Measurements from ENCODE around the gene ZBTB46. TPM values are rescaled to one million over a fixed set of nuclear protein-coding genes. Genes with fewer than 3 reads are reported as not detected.

ZBTB46 gene
- polyA plus RNA-seq, 3 donors = 0.07 to 2.3 (median 0.37) TPM

- no peaks in the 10 kb centered on the region for H3K36me3 Mint-ChIP-seq
- no peaks in the 10 kb centered on the region for H3K79me2 ChIP-seq (ENCODE audit: insufficient read depth, low read length)
- H3K9ac ChIP-seq (ENCODE audit: insufficient read depth, low read length, poor library complexity, severe bottlenecking) = no peak overlapping the region
- no peaks in the 10 kb centered on the region for H3K36me3 ChIP-seq (replicated peaks in 1 of 2; ENCODE audit: control insufficient read depth in 1 of 2, insufficient read depth in 2 of 2, low read length in 2 of 2)
- H3K4me3 Mint-ChIP-seq = no peak overlapping the region
- H3K9me3 ChIP-seq (replicated peaks in 1 of 2; ENCODE audit: control insufficient read depth in 1 of 2, insufficient read depth in 1 of 2, low read length in 2 of 2) = no peaks in the 10 kb centered on the region
- WGBS (ENCODE audit: insufficient coverage) = no CpG with 5 or more reads among the region's 7 CpGs
- H3K27me3 ChIP-seq (ENCODE audit: control insufficient read depth in 2 of 2, insufficient read depth in 2 of 2, low read length in 2 of 2) = no peaks in the 10 kb centered on the region
- H3K27ac Mint-ChIP-seq = no peak overlapping the region
- intact Hi-C loops (cut with micrococcal nuclease) = no loop called here
- TF ChIP-seq CTCF (IDR thresholded peaks at IDR 0.05) = no peak
- H2AFZ ChIP-seq (ENCODE audit: insufficient read depth, low read depth, low read length, poor library complexity, severe bottlenecking) = no peak overlapping the region
- peaks cover 0 to 4% (median 0%) of the 10 kb centered on the region in 7 donors for H3K9me3 Mint-ChIP-seq
- H3K4me1 ChIP-seq (ENCODE audit: control insufficient read depth in 1 of 2, insufficient read depth in 2 of 2, low read length in 2 of 2) = no peaks in the 10 kb centered on the region
- H3K4me1 Mint-ChIP-seq = no peaks in the 10 kb centered on the region
- H3K4me2 ChIP-seq (replicated peaks; ENCODE audit: extremely low read depth, low read length, poor library complexity, severe bottlenecking) = no peak overlapping the region
- H3K4me3 ChIP-seq (replicated peaks in 1 of 3; ENCODE audit: low read depth in 2 of 3, low read length in 3 of 3) = no peak overlapping the region
- peaks cover 0 to 12% (median 6%) of the 10 kb centered on the region in 3 donors for H3K27me3 Mint-ChIP-seq (ENCODE audit: low read depth in 3 of 3)
- H4K20me1 ChIP-seq (ENCODE audit: insufficient read depth, low read length) = no peaks in the 10 kb centered on the region
- no peak overlapping the region for H3K27ac ChIP-seq (ENCODE audit: low read depth in 1 of 2, low read length in 2 of 2)
- no peak for DNase-seq
These were observed 65.2 kb downstream of the ZBTB46 start for GRCh38 chr20:63765902-63766301.

GRCh38 chr20:63765082-63765873 is 65.8 kb downstream of the ZBTB46 start:
- Mint-ChIP-seq H3K4me1 (no peaks in the 10 kb centered on the region), H3K4me3 (no peak overlapping the region), H3K27ac (no peak overlapping the region), H3K27me3 (ENCODE audit: low read depth in 3 of 3) (peaks cover 0 to 15% (median 6%) of the 10 kb centered on the region in 3 donors), H3K9me3 (peaks cover 0 to 4% (median 0%) of the 10 kb centered on the region in 7 donors), H3K36me3 (no peaks in the 10 kb centered on the region)
- DNase-seq = no peak
- H3K9me3 ChIP-seq (replicated peaks in 1 of 2; ENCODE audit: control insufficient read depth in 1 of 2, insufficient read depth in 1 of 2, low read length in 2 of 2) = no peaks in the 10 kb centered on the region
- TF ChIP-seq CTCF (IDR thresholded peaks at IDR 0.05) = no peak
- intact Hi-C loops (cut with micrococcal nuclease) = no loop called here
- H3K36me3 ChIP-seq (replicated peaks in 1 of 2; ENCODE audit: control insufficient read depth in 1 of 2, insufficient read depth in 2 of 2, low read length in 2 of 2) = no peaks in the 10 kb centered on the region
- WGBS (ENCODE audit: insufficient coverage) = 89% methylated on average over 9 of the region's 16 CpGs
- no peaks in the 10 kb centered on the region for H3K27me3 ChIP-seq (ENCODE audit: control insufficient read depth in 2 of 2, insufficient read depth in 2 of 2, low read length in 2 of 2)
- H3K4me3 ChIP-seq (replicated peaks in 1 of 3; ENCODE audit: low read depth in 2 of 3, low read length in 3 of 3) = no peak overlapping the region
- H3K27ac ChIP-seq (ENCODE audit: low read depth in 1 of 2, low read length in 2 of 2) = no peak overlapping the region
- H2AFZ ChIP-seq (ENCODE audit: insufficient read depth, low read depth, low read length, poor library complexity, severe bottlenecking) = no peak overlapping the region
- H3K79me2 ChIP-seq (ENCODE audit: insufficient read depth, low read length) = no peaks in the 10 kb centered on the region
- no peaks in the 10 kb centered on the region for H4K20me1 ChIP-seq (ENCODE audit: insufficient read depth, low read length)
- H3K9ac ChIP-seq (ENCODE audit: insufficient read depth, low read length, poor library complexity, severe bottlenecking) = no peak overlapping the region
- H3K4me1 ChIP-seq (ENCODE audit: control insufficient read depth in 1 of 2, insufficient read depth in 2 of 2, low read length in 2 of 2) = no peaks in the 10 kb centered on the region
- no peak overlapping the region for H3K4me2 ChIP-seq (replicated peaks; ENCODE audit: extremely low read depth, low read length, poor library complexity, severe bottlenecking)
